NCI-H774 (cell line): Measurements from ENCODE around the gene PLAA.
"Not testable (repeated sequence)": the region's sequence is repeated elsewhere in the genome, so short reads cannot be mapped to it uniquely, and the experiment has no call there.

Experiments used
- DNase-seq: peaks from one replicate; lab custom pipeline; 2025; lab: John Stamatoyannopoulos, UW

PLAA gene

DNA sequence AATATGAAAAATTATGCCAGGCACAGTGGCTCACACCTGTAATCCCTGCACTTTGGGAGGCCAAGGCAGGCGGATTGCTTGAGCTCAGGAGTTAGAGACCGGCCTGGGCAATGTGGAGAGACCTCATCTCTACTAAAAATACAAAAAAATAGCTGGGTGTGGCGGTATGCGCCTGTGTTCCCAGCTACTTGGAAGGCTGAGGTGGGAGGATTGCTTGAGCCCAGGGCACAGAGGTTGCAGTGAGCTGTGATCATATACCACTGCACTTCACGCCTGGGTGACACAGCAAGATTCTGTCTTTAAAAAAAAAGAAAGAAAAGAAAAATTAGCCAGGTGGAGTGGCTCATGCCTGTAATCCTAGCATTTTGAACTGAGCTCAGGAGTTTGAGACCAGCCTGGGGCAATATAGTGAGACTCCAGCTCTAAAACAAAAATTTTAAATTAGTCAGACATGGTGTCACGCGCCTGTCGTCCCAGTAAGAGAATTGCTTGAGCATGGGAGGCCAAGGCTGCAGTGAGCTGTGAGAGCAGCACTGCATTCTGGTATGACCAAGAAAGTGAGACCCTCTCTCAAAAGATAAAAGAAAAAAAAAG, 18.0 kb downstream of the PLAA start:
- DNase-seq: no peak

GRCh38 chr9:26925609-26926008, 21.4 kb downstream of the PLAA start:
- DNase-seq: no peak

- no peak for DNase-seq
These were observed 27.3 kb downstream of the PLAA start for GRCh38 chr9:26919698-26920097.

DNA sequence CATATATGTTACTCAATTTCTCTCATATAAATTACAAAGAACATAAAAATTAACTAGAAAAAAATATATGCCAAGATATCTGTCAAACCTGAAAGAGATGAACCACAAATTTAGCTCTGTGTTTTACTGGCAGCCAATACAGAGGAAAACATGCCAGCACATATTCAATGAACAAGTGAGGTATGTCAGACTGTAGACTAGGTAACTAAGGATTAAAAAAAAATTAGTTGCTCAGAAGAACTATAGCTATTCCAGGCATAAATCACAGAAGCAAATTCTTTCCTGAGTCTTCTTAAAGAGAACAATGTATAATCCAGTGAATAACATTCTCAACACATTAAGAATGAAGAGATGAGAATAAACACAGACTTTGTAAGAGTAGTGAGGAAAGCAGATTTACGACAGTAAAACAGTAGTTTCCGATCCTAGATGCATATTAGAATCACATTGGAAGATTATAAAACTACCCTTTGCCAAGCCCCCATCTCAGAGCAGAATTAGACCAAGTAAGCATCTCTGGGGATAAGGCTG, 33.8 kb downstream of the PLAA start:
- DNase-seq: no peak

DNA sequence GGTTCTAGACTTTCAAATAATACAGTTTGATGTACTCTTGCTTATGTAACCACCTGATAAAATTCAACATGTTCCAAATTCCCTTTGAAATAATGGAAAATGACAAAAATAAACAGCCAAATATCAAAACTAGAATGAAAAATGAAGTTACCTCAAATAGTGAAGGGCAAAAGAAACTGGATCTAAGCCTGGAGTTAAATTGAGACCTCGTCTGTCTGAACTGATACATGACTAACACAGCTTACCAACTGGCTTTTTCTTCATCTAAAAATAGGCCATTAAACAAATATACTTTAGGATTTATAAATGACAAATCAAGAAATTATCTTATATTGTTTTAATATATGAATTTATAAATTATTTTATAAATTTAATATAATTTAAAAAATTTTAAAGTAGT, 42.4 kb downstream of the PLAA start:
- no peak for DNase-seq

GRCh38 chr9:26904070-26904469, 43.0 kb downstream of the PLAA start:
- no peak for DNase-seq

DNA sequence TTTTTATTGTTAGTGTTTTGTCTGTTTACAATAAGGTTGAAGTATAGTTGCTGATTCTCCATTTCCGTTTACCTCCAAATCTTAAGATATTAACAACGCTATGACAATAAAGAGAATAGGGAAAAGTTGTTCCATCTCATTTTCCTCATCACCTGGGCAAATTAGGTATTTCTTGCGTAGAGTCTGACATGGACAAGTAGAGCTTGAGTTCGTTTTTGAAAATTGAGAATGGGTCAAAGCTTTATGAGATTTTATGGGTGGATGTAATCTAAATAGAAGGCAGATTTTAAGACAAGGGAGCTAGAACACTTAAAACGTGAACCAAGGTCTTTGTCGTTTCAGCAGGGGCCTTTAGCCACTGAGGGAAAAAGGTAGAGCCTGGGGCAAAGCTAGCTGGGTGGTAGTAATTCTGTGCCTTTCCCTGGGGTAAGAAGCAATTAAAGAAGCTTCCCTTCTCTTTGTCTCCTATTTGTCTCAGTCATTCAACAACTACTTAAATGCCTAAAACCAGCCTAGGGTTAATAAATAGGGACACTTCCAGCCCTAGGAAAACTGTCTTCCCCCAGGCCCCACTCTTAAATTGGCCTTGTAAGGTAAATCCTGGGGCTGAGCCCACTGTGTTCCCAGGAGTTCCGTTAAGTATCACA, 53.9 kb downstream of the PLAA start:
- no peak for DNase-seq

- DNase-seq: peak; percentile 90
These were observed 54.6 kb downstream of the PLAA start, which contains the start of gene CAAP1 for GRCh38 chr9:26892251-26893029. CAAP1 (minus strand) TSS chr9:26892802; CDS start chr9:26892715, 87 bp downstream.

DNA sequence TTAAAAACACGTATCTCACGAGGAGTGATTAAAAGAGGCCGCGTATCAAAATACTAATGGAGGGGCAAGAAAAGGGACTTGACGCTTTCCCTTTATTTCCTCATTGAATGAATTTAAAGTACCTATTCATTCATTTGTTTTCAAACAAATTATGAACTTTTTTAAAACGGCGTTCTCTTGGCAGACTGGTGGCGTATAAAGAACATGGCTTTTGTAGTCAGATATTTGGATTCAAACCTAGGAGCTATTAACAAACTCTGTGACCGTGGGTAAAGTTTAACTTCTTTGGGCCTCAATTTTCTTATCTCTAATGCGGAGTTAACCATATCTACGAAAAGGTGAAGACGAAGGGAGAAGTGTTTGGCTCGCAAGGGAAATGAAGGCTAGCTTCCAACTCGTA, 55.3 kb downstream of the PLAA start:
- no peak for DNase-seq

GRCh38 chr9:26888271-26888670, 58.8 kb downstream of the PLAA start:
- DNase-seq: no peak

- no peak for DNase-seq
These were observed 64.9 kb downstream of the PLAA start for GRCh38 chr9:26882154-26882553.

- DNase-seq: no peak
These were observed 66.8 kb downstream of the PLAA start for GRCh38 chr9:26880262-26880661.

DNA sequence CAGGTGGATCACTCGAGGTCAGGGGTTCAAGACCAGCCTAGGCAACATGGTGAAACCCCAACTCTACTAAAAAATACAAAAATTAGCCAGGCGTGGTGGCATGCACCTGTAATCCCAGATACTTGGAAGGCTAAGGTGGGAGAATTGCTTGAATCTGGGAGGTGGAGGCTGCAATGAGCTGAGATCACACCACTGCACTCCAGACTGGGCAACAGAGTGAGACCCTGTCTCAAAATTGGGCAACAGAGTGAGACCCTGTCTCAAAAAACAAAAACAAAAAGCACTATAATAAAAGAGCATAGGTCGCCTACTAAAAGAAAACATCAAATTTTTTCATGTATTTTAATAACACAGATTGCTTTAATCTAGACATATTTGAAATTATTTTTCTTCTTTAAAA, 71.9 kb downstream of the PLAA start:
- not testable (repeated sequence) for DNase-seq

GRCh38 chr9:26870292-26870691, 76.8 kb downstream of the PLAA start:
- DNase-seq: no peak

DNA sequence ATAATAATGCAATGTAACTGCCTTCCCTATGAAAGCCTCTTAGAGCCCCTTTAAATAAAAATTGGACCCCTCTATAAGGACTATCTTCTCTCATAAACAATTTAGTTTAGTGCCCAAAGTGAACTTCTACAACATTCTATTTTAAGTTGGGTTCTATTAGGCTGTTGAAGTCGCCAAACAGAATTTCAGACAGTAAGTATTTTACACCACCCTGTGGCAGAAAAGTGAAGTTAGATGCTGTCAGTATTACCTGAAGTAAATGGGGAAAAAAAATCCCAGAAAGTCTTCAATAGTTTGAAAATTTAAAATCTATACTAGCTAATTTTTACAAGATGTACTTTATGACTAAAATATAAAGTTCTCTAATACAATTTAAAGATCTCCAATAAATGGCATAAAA, 84.0 kb downstream of the PLAA start:
- no peak for DNase-seq

GRCh38 chr9:26856413-26857032, 90.5 kb downstream of the PLAA start:
- DNase-seq: peak; percentile 36
